GM12878 (cell line): ENCODE measurements around the gene PCK2. TPM values are rescaled to one million over a fixed set of nuclear protein-coding genes. Genes with fewer than 3 reads are reported as not detected.

Source experiments
- ATAC-seq: fragments of 200-7000 bp; cut with Tn5 transposase; 3 replicates; pipeline ENCODE4 v1.9.1; 2020; ENCODE audit warnings: mild to moderate bottlenecking, moderate library complexity
- BruUV-seq: library from RNA; stranded (reverse); fragments of 400-500 nt; replicated peaks from 2 replicates; lab custom pipeline; 2021; lab: Mats Ljungman, UMichigan
- CTCF ChIA-PET: fragments of 300-600 bp; sonication (Branson Sonifier 250); formaldehyde crosslinking; extraction: SDS; loops from one replicate; lab custom pipeline; 2021; ENCODE audit warnings: inconsistent platforms; lab: Yijun Ruan, JAX
- POLR2A ChIA-PET: fragments of 350-600 bp; formaldehyde crosslinking; extraction: SDS; loops from one replicate; lab custom pipeline; 2021; ENCODE audit warnings: inconsistent platforms; lab: Charles Lee
- RAD21 ChIA-PET: fragments of 300-600 bp; sonication (Branson Sonifier 250); formaldehyde crosslinking; loops from one replicate; lab custom pipeline; 2023; ENCODE audit warnings: antibody characterized with exemption; ENCODE audit not compliant: unreplicated experiment; lab: Charles Lee
- SMC1A ChIA-PET: fragments of 300-600 bp; sonication (Branson Sonifier 250); formaldehyde crosslinking; loops from one replicate; lab custom pipeline; 2023; ENCODE audit not compliant: unreplicated experiment, uncharacterized antibody; lab: Charles Lee
- DNase-seq: peaks from one replicate; pipeline ENCODE4 v3.0.0-alpha.2; 2011; ENCODE audit warnings: low read depth, low spot score
- FAIRE-seq: peaks from 3 replicates; lab custom pipeline; 2011; peaks lifted over from hg19 to GRCh38; lab: Jason Lieb, UNC
- H2AFZ ChIP-seq: 2 replicates; pipeline ENCODE4 v1.6.0; 2011; ENCODE audit warnings: low read depth, low read length, control low read depth; ENCODE audit not compliant: control insufficient read depth
- H3K27ac ChIP-seq: 2 replicates; pipeline ENCODE4 v1.5.1; 2011; ENCODE audit warnings: control low read depth; ENCODE audit not compliant: control insufficient read depth, insufficient read depth
- H3K27me3 ChIP-seq, 2 experiments: replicated peaks in 1 of 2; 2 replicates each; pipeline versions ENCODE4 v1.6.0 to v1.6.1; 2011; ENCODE audit warnings: low read length in 1 of 2; ENCODE audit not compliant: control insufficient read depth in 2 of 2, insufficient read depth in 2 of 2
- H3K36me3 ChIP-seq, 2 experiments: 2 replicates each; pipeline ENCODE4 v1.5.1; 2011; ENCODE audit warnings: low read length in 1 of 2; ENCODE audit not compliant: control insufficient read depth in 2 of 2, insufficient read depth in 2 of 2
- H3K4me1 ChIP-seq: 2 replicates; pipeline ENCODE4 v1.6.1; 2011; ENCODE audit warnings: mild to moderate bottlenecking, low read length, moderate library complexity, mixed read lengths; ENCODE audit not compliant: control insufficient read depth, insufficient read depth
- H3K4me2 ChIP-seq: 2 replicates; pipeline ENCODE4 v1.6.0; 2011; ENCODE audit warnings: control low read depth; ENCODE audit not compliant: control insufficient read depth, insufficient read depth
- H3K4me3 ChIP-seq: fragments of 200-600 bp; sonication (generic); 2 replicates; pipeline ENCODE4 v1.5.1; 2016
- H3K79me2 ChIP-seq: 2 replicates; pipeline ENCODE4 v1.6.0; 2011; ENCODE audit warnings: low read length; ENCODE audit not compliant: control insufficient read depth, insufficient read depth
- H3K9ac ChIP-seq: 2 replicates; pipeline ENCODE4 v1.8.0; 2011; ENCODE audit warnings: low read length, control low read depth, mixed read lengths; ENCODE audit not compliant: control insufficient read depth, insufficient read depth
- H3K9me3 ChIP-seq: replicated peaks from 3 replicates; pipeline ENCODE4 v1.5.1; 2011; ENCODE audit warnings: mild to moderate bottlenecking, low read length; ENCODE audit not compliant: control insufficient read depth, insufficient read depth
- H4K20me1 ChIP-seq: 2 replicates; pipeline ENCODE4 v1.6.0; 2011; ENCODE audit not compliant: control insufficient read depth, insufficient read depth
- FOXK2 ChIP-seq: fragments of 450-650 bp; IDR thresholded peaks from 2 replicates; pipeline ENCODE4 v1.6.1; 2017; ENCODE audit warnings: mild to moderate bottlenecking, moderate library complexity
- JUNB ChIP-seq: IDR thresholded peaks from 2 replicates; pipeline ENCODE4 v1.6.1; 2016; ENCODE audit warnings: antibody characterized with exemption, mild to moderate bottlenecking
- ZNF592 ChIP-seq: fragments of 450-650 bp; IDR thresholded peaks from 2 replicates; pipeline ENCODE4 v1.6.1; 2017; ENCODE audit warnings: mild to moderate bottlenecking, moderate library complexity
- WGBS: methylation state at CpG from one replicate; pipeline ENCODE4 v1.1.6; 2016; ENCODE audit warnings: low lambda C conversion rate; ENCODE audit not compliant: insufficient replicate concordance, insufficient coverage; ENCODE audit errors: missing lambda C conversion rate; 5-methylcytosine and 5-hydroxymethylcytosine counted together
- in situ Hi-C: fragments of 300-500 bp; cut with MboI; formaldehyde crosslinking; loops from 9 replicates; pipeline ENCODE4 v1.14.3; 2018; ENCODE audit warnings: mixed read lengths
- intact Hi-C: fragments of 100-400 bp; cut with micrococcal nuclease; formaldehyde crosslinking; loops from one replicate; pipeline ENCODE4 v1.14.2; 2022; ENCODE audit not compliant: unreplicated experiment
- polyA plus RNA-seq, 11 experiments: library from polyadenylated mRNA; depleted of rRNA in 4 of 11; unstranded in 6 of 11; stranded (reverse) in 5 of 11; fragments of >200 nt; fragmentation: Nextera tagmentation in 4 of 11; fragmentation: Illumina TruSeq in 1 of 11; extraction: Ambion mirVana in 4 of 11; extraction: Trizol in 1 of 11; gene quantifications; 1 replicate in 1 of 11; 2 replicates in 10 of 11; pipeline versions ENCODE4 v1.2.1 to v1.2.3, GENCODE V29; 2011 to 2016; ENCODE audit warnings: inconsistent platforms in 2 of 11, missing spikeins in 2 of 11, low read depth in 1 of 11
- total RNA-seq, 4 experiments: library from RNA; depleted of rRNA in 3 of 4; stranded (reverse); fragments of >200 nt in 3 of 4; fragmentation: Illumina TruSeq in 1 of 4; extraction: Trizol in 1 of 4; gene quantifications; 2 replicates each; pipeline versions ENCODE4 v1.2.1 to v1.2.3, GENCODE V29; 2013 to 2021

The PCK2 gene
- total and polyA plus RNA-seq, 10 of the 15 experiments (the other 5 are each of a cell fraction or from before 2014, with no cell fraction given) = 6.6 to 110 (median 44.6) TPM

GRCh38 chr14:24053548-24054323 lies 40.4 kb upstream of the PCK2 start:
- DNase-seq = no peak
- no peak for TF ChIP-seq ZNF592
- 0 out of 2 replicates have a peak, but pooled peaks have one; percentile 0 for TF ChIP-seq FOXK2
- no peak for TF ChIP-seq JUNB
- TF ChIP-seq, all 136 proteins: peak for 1
- Histone ChIP-seq H3K27me3 (peaks cover 0 to 3% of the 10 kb centered on the region in 2 experiments; a peak in 1 of 4 replicates), H3K9me3 (no peaks in the 10 kb centered on the region), H3K4me2 (no peak overlapping the region), H3K4me3 (no peak overlapping the region), H3K36me3 (no peaks in the 10 kb centered on the region), H4K20me1 (no peaks in the 10 kb centered on the region), H3K27ac (no peak overlapping the region), H2AFZ (no peak overlapping the region), H3K79me2 (no peaks in the 10 kb centered on the region), H3K4me1 (peaks cover 21% of the 10 kb centered on the region), H3K9ac (no peak overlapping the region)
- intact Hi-C loops = loop anchor here (2.0 kb wide), 1 partner anchor 39 kb away; no protein-coding TSS in a partner anchor
- no TSS peak for BruUV-seq
- RAD21 ChIA-PET = interaction anchor here (1.0 kb wide), 2 partner anchors 39 to 55 kb away, joined by 4 to 8 read pairs; no protein-coding TSS in a partner anchor
- SMC1A ChIA-PET = interaction anchor here (0.6 to 1.3 kb wide), 4 partner anchors 18 to 51 kb away, joined by 3 to 4 read pairs (median 3); no protein-coding TSS in a partner anchor
- in situ Hi-C loops = no loop called here
- CTCF ChIA-PET = interaction anchor here (0.8 to 6.3 kb wide), 3 partner anchors 38 to 61 kb away, joined by 3 to 197 read pairs (median 5); partner anchors contain the start of genes DCAF11, NRL and PCK2
- FAIRE-seq (no peak), ATAC-seq (no peak)
- 41% methylated on average over 10 of the region's 10 CpGs for WGBS
- POLR2A ChIA-PET = interaction anchor here (1.0 kb wide), 1 partner anchor 39 kb away, joined by 4 read pairs; no protein-coding TSS in a partner anchor
